ENCODE data around the gene PSMB5. TPM values are rescaled to one million over a fixed set of nuclear protein-coding genes. Genes with fewer than 3 reads are reported as not detected.

The PSMB5 gene
- total and polyA plus RNA-seq, 9 of the 15 experiments (the other 6 are each of a cell fraction or from before 2014, with no cell fraction given), result 198 to 1,870 (median 269) TPM

DNA sequence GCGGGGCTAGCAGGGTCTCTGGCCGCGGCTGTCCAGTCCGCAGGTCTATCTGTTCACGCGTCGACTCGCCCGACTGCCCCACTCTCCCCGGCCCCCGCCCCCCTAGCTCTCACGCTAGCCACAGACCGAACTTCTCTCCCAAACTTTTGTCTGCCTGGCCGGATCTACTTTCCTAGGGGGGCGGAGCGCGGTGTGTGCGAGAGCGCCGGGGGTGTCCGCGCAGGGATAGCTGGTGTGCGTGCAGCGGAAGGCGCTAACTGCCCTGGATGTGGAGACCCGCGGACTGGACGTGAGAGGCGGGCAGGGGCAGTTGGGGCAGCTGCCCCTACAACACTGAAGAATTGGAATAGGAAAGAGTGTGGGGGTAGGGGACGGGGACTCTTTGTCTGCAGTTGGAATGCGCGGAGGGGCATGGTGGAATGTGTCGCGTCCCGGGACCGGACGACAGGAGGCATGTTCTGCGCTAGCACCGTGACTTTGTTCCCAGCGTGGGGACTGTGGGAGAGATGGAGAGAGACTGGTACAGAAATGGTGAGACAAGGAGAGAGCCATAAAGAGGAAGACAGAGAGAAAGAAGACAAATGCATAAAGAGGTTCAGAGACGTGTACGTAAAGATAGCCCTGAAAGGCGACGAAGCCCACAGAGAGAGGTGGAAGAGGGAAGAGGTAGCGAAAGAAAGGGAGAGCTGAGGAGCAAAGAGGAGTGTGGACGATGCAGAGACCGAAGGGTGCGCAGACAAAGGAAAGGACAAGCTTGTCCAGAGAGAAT is 52.0 kb downstream of the PSMB5 start, which contains the start of gene AJUBA (continued):
- TF ChIP-seq GABPB1 (CRISPR knock-in tag; IDR thresholded peaks at IDR 0.05) (peak; percentile 71), ZNF707 (CRISPR knock-in tag; conservative IDR thresholded peaks at IDR 0.05) (no peak), MAFK (IDR thresholded peaks at IDR 0.05; ENCODE audit: low read length) (0 out of 2 replicates have a peak, but pooled peaks have one; percentile 5), MYC (IDR thresholded peaks at IDR 0.05; ENCODE audit: low read depth, low read length) (peak; percentile 71; the same call in 1 of the 2 replicates), MYC (CRISPR knock-in tag; IDR thresholded peaks at IDR 0.05; ENCODE audit: borderline replicate concordance, low read depth) (peak; percentile 82; the same call in 1 of the 2 replicates), ZNF76 (CRISPR knock-in tag; IDR thresholded peaks at IDR 0.05; ENCODE audit: borderline replicate concordance) (no peak), FOS (IDR thresholded peaks at IDR 0.05; ENCODE audit: extremely low read depth, insufficient read length) (no peak), FOXJ3 (CRISPR knock-in tag; IDR thresholded peaks at IDR 0.05) (no peak), MEIS2 (IDR thresholded peaks at IDR 0.05; ENCODE audit: partially characterized antibody) (peak; percentile 24), ERF (CRISPR knock-in tag; IDR thresholded peaks at IDR 0.05) (no peak), ZNF57 (CRISPR knock-in tag; IDR thresholded peaks at IDR 0.05) (no peak), SETDB1 (IDR thresholded peaks at IDR 0.05; ENCODE audit: low read length) (no peak), GTF2A2 (tag; IDR thresholded peaks at IDR 0.05) (peak; percentile 77; the same call in 1 of the 2 replicates)
- TF ChIP-seq, protein P1, sequence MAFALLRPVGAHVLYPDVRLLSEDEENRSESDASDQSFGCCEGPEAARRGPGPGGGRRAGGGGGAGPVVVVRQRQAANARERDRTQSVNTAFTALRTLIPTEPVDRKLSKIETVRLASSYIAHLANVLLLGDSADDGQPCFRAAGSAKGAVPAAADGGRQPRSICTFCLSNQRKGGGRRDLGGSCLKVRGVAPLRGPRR (CRISPR knock-in tag; IDR thresholded peaks at IDR 0.05), result no peak
- TF ChIP-seq, protein P2, sequence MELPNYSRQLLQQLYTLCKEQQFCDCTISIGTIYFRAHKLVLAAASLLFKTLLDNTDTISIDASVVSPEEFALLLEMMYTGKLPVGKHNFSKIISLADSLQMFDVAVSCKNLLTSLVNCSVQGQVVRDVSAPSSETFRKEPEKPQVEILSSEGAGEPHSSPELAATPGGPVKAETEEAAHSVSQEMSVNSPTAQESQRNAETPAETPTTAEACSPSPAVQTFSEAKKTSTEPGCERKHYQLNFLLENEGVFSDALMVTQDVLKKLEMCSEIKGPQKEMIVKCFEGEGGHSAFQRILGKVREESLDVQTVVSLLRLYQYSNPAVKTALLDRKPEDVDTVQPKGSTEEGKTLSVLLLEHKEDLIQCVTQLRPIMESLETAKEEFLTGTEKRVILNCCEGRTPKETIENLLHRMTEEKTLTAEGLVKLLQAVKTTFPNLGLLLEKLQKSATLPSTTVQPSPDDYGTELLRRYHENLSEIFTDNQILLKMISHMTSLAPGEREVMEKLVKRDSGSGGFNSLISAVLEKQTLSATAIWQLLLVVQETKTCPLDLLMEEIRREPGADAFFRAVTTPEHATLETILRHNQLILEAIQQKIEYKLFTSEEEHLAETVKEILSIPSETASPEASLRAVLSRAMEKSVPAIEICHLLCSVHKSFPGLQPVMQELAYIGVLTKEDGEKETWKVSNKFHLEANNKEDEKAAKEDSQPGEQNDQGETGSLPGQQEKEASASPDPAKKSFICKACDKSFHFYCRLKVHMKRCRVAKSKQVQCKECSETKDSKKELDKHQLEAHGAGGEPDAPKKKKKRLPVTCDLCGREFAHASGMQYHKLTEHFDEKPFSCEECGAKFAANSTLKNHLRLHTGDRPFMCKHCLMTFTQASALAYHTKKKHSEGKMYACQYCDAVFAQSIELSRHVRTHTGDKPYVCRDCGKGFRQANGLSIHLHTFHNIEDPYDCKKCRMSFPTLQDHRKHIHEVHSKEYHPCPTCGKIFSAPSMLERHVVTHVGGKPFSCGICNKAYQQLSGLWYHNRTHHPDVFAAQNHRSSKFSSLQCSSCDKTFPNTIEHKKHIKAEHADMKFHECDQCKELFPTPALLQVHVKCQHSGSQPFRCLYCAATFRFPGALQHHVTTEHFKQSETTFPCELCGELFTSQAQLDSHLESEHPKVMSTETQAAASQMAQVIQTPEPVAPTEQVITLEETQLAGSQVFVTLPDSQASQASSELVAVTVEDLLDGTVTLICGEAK (IDR thresholded peaks at IDR 0.05), result peak; percentile 77
- TF ChIP-seq, protein P2 (CRISPR knock-in tag; IDR thresholded peaks at IDR 0.05), result no peak
- TF ChIP-seq, protein P3, sequence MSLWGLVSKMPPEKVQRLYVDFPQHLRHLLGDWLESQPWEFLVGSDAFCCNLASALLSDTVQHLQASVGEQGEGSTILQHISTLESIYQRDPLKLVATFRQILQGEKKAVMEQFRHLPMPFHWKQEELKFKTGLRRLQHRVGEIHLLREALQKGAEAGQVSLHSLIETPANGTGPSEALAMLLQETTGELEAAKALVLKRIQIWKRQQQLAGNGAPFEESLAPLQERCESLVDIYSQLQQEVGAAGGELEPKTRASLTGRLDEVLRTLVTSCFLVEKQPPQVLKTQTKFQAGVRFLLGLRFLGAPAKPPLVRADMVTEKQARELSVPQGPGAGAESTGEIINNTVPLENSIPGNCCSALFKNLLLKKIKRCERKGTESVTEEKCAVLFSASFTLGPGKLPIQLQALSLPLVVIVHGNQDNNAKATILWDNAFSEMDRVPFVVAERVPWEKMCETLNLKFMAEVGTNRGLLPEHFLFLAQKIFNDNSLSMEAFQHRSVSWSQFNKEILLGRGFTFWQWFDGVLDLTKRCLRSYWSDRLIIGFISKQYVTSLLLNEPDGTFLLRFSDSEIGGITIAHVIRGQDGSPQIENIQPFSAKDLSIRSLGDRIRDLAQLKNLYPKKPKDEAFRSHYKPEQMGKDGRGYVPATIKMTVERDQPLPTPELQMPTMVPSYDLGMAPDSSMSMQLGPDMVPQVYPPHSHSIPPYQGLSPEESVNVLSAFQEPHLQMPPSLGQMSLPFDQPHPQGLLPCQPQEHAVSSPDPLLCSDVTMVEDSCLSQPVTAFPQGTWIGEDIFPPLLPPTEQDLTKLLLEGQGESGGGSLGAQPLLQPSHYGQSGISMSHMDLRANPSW (CRISPR knock-in tag; IDR thresholded peaks at IDR 0.05), result no peak
